HPDE6-E6E7 (cell line): ENCODE data around the gene SEMA3D.
"Not testable (repeated sequence)": the region's sequence is repeated elsewhere in the genome, so short reads cannot be mapped to it uniquely, and the experiment has no call there.

Experiments used
- DNase-seq: peaks from one replicate; pipeline ENCODE4 v3.0.0; 2011; ENCODE audit warnings: missing footprints; ENCODE audit errors: extremely low spot score

Gene SEMA3D

GRCh38 chr7:84992954-84993353, 193.9 kb downstream of the SEMA3D start:
- not testable (repeated sequence) for DNase-seq

GRCh38 chr7:84985073-84985784, 201.6 kb downstream of the SEMA3D start:
- DNase-seq = no peak

- no peak for DNase-seq
Observed at GRCh38 chr7:84982199-84982598, 204.7 kb downstream of the SEMA3D start.

- DNase-seq = no peak
Observed at GRCh38 chr7:84981055-84981976, 205.5 kb downstream of the SEMA3D start.

- DNase-seq = no peak
Observed at GRCh38 chr7:84975586-84976185, 211.2 kb downstream of the SEMA3D start.

GRCh38 chr7:84971360-84971759, 215.5 kb downstream of the SEMA3D start:
- DNase-seq = no peak

GRCh38 chr7:84970670-84971069, 216.2 kb downstream of the SEMA3D start:
- DNase-seq = no peak

GRCh38 chr7:84953234-84953633, 233.6 kb downstream of the SEMA3D start:
- no peak for DNase-seq

GRCh38 chr7:84950836-84951235, 236.0 kb downstream of the SEMA3D start:
- DNase-seq = no peak

- DNase-seq = no peak
Observed at GRCh38 chr7:84949501-84949900, 237.4 kb downstream of the SEMA3D start.

- no peak for DNase-seq
Observed at GRCh38 chr7:84949067-84949466, 237.8 kb downstream of the SEMA3D start.

GRCh38 chr7:84948634-84949033, 238.2 kb downstream of the SEMA3D start:
- DNase-seq = no peak

GRCh38 chr7:84946549-84946948, 240.3 kb downstream of the SEMA3D start:
- no peak for DNase-seq
